Ovary (tissue), 3 donors: ENCODE results near the gene NDUFV2.

Experiments used
- EP300 ChIP-seq: sonication (generic); formaldehyde crosslinking; IDR thresholded peaks from one replicate; pipeline ENCODE4 v1.6.1; 2017; ENCODE audit warnings: antibody characterized with exemption
- POLR2A ChIP-seq: fragments of 450-650 bp; IDR thresholded peaks from one replicate; pipeline ENCODE4 v1.6.1; 2017; ENCODE audit warnings: antibody characterized with exemption, mild to moderate bottlenecking, moderate library complexity
- TF ChIP-seq, protein P1 (sequence below), 3 donors: fragments of 450-650 bp in 2 of 3; fragments of 200-600 bp in 1 of 3; IDR thresholded peaks; one replicate each; pipeline versions ENCODE4 v1.5.1 to v1.8.0; 2016 to 2022; ENCODE audit warnings: antibody characterized with exemption in 3 of 3, mild to moderate bottlenecking in 1 of 3
- donor health status: DM: no; HTN: no; CAD: no.

DNA sequence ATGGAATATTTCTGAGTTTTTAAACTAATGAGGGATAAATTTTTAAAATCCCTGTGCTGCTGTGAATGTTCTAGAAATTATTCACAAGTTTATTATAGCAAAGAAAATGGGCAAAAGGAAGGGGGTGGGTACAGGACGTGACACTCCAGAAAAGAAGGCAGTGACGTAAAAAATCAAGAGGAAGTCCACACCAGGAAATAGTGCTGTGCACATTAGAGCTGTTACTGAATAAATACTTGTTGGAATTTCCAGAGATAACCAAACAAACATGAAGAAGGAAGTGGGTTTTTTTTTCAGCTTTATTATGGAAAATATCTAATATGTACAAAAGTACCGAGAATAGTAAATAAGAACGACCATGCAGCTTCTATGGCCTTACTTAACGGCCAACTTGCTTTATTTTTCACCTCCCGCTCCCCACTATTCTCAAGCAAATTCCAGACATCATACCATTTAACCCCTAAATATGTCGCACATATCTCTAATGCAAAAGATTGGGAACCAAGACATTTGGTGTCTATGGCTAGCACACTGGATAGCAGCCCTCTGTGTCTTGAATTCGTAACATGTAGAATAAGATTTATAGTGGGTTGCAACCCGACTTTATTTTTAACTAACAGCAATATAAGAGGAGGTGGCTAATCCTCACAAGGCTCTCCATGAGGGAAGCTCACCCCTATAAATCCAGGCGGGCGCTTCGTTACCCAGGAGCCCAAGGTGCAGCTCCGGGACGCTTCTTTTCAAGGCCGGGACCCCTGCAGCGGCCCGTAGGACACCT is 580 bp upstream of the NDUFV2 start:
- TF ChIP-seq POLR2A (no peak), EP300 (no peak)
- TF ChIP-seq, protein P1, sequence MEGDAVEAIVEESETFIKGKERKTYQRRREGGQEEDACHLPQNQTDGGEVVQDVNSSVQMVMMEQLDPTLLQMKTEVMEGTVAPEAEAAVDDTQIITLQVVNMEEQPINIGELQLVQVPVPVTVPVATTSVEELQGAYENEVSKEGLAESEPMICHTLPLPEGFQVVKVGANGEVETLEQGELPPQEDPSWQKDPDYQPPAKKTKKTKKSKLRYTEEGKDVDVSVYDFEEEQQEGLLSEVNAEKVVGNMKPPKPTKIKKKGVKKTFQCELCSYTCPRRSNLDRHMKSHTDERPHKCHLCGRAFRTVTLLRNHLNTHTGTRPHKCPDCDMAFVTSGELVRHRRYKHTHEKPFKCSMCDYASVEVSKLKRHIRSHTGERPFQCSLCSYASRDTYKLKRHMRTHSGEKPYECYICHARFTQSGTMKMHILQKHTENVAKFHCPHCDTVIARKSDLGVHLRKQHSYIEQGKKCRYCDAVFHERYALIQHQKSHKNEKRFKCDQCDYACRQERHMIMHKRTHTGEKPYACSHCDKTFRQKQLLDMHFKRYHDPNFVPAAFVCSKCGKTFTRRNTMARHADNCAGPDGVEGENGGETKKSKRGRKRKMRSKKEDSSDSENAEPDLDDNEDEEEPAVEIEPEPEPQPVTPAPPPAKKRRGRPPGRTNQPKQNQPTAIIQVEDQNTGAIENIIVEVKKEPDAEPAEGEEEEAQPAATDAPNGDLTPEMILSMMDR (IDR thresholded peaks at IDR 0.05) = no peak
